Activated CD4-positive, alpha-beta T cell treated with anti-CD3 and anti-CD28 coated beads, Interleukin-2, amount 10 ng/mL, durations not matched to agents 7 days and 5 days (primary cell): Measurements from ENCODE around the gene CARD14. TPM values are rescaled to one million over a fixed set of nuclear protein-coding genes. Genes with fewer than 3 reads are reported as not detected.
"Not testable (repeated sequence)": the region's sequence is repeated elsewhere in the genome, so short reads cannot be mapped to it uniquely, and the experiment has no call there.

Experiments
- CTCF ChIA-PET: fragments of 350-600 bp; sonication (Branson Sonifier 250); formaldehyde crosslinking; loops from one replicate; lab custom pipeline; 2021; ENCODE audit warnings: antibody characterized with exemption; lab: Charles Lee
- POLR2A ChIA-PET: fragments of 350-600 bp; sonication (Branson Sonifier 250); formaldehyde crosslinking; loops from one replicate; lab custom pipeline; 2021; ENCODE audit warnings: antibody characterized with exemption; lab: Charles Lee
- DNase-seq: peaks from one replicate; pipeline ENCODE4 v3.0.0-alpha.2; 2020
- H3K27ac Mint-ChIP-seq: one replicate; pipeline ENCODE4 v1.8.0; 2021; ENCODE audit warnings: mild to moderate bottlenecking, moderate library complexity, mixed read lengths
- H3K27me3 Mint-ChIP-seq: one replicate; pipeline ENCODE4 v1.8.0; 2021; ENCODE audit warnings: mixed read lengths
- H3K36me3 Mint-ChIP-seq: one replicate; pipeline ENCODE4 v1.8.0; 2021; ENCODE audit warnings: low read depth, mixed read lengths
- H3K4me1 Mint-ChIP-seq: one replicate; pipeline ENCODE4 v1.8.0; 2021; ENCODE audit warnings: mixed read lengths
- H3K4me3 Mint-ChIP-seq: one replicate; pipeline ENCODE4 v1.8.0; 2021; ENCODE audit warnings: mild to moderate bottlenecking, moderate library complexity, mixed read lengths
- H3K9me3 Mint-ChIP-seq: one replicate; pipeline ENCODE4 v1.8.0; 2021; ENCODE audit warnings: mixed read lengths
- total RNA-seq, 2 experiments: library from RNA; stranded (reverse); gene quantifications; one replicate each; pipeline ENCODE4 v1.2.3, GENCODE V29; 2021

CARD14 gene
- total RNA-seq, 2 experiments from 2014 or later: not detected

DNA sequence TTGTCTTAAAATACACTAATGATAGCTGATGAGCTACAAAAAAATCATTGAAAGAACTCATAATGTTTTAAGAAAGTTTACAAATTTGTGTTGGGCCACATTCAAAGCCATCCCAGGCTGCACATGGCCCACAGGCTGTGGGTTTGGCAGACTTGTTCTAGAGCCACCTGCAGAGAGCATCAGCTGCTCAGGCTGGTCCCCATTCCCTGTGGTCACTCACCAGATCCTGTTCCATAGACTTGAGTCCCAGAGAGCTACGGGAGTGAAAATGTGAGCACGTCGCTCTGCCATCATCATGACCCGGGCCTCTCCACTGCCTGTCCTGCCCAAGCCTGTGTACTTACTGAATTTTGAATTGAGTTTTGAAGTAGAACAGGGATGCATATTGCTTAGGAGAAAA lies 57.3 kb downstream of the CARD14 start:
- ChIA-PET POLR2A (no interaction called here), CTCF (interaction anchor here (0.7 to 2.2 kb wide), 7 partner anchors 8 to 826 kb away, joined by 3 to 9 read pairs (median 3); partner anchors contain the start of gene GAA)
- H3K27ac Mint-ChIP-seq: no peak overlapping the region
- H3K27me3 Mint-ChIP-seq: no peaks in the 10 kb centered on the region
- H3K4me1 Mint-ChIP-seq: peaks cover 1% of the 10 kb centered on the region
- no peak for DNase-seq
- peaks cover 4% of the 10 kb centered on the region for H3K36me3 Mint-ChIP-seq
- H3K9me3 Mint-ChIP-seq: peaks cover 9% of the 10 kb centered on the region
- H3K4me3 Mint-ChIP-seq: no peak overlapping the region

DNA sequence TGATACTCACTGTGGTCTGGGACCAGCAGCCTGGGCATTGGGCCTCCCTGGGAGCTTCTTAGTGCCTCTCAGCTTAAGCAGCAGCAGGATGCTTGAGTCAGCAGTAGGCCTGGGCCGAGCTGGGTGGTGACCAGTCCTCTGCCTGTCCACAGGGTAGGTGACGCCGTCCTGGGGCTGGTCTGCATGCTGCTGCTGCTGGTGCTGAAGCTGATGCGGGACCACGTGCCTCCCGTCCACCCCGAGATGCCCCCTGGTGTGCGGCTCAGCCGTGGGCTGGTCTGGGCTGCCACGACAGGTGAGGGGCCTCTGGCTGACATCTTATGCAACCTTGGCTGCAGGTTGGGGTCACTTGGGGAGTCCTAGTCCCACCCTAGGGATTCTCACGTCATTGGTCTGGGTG lies 57.8 kb downstream of the CARD14 start:
- H3K36me3 Mint-ChIP-seq: peaks cover 8% of the 10 kb centered on the region
- ChIA-PET POLR2A (no interaction called here), CTCF (interaction anchor here (0.5 to 1.7 kb wide), 4 partner anchors 8 to 827 kb away, joined by 3 read pairs; no protein-coding TSS in a partner anchor)
- no peak for DNase-seq
- H3K4me3 Mint-ChIP-seq: no peak overlapping the region
- H3K4me1 Mint-ChIP-seq: peaks cover 1% of the 10 kb centered on the region
- H3K27me3 Mint-ChIP-seq: no peaks in the 10 kb centered on the region
- peaks cover 12% of the 10 kb centered on the region for H3K9me3 Mint-ChIP-seq
- no peak overlapping the region for H3K27ac Mint-ChIP-seq

DNA sequence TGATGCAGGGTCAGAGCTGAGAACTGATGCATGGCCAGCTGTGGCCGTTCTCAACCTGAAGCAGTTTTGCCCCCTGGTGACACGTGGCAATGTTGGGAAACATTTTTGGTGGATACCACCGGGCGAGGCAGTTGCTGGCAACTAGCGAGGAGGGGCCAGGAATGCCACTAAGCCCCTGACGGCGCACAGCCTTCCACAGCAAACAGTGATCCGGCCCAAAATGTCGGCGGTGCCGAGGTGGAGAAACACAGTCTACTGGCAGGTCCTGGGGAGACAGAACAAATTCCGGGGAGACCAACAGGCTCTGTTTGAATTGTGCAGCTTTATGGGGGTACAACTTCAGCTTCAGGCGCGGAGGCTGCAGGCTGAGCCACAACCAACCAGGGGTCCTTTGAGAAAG lies 58.6 kb downstream of the CARD14 start:
- Mint-ChIP-seq H3K36me3 (peaks cover 12% of the 10 kb centered on the region), H3K27me3 (no peaks in the 10 kb centered on the region), H3K4me1 (peaks cover 1% of the 10 kb centered on the region), H3K9me3 (peaks cover 16% of the 10 kb centered on the region), H3K4me3 (no peak overlapping the region), H3K27ac (no peak overlapping the region)
- POLR2A ChIA-PET: interaction anchor here (0.7 kb wide), 1 partner anchor 52 kb away, joined by 3 read pairs; no protein-coding TSS in a partner anchor
- CTCF ChIA-PET: no interaction called here
- DNase-seq: no peak

DNA sequence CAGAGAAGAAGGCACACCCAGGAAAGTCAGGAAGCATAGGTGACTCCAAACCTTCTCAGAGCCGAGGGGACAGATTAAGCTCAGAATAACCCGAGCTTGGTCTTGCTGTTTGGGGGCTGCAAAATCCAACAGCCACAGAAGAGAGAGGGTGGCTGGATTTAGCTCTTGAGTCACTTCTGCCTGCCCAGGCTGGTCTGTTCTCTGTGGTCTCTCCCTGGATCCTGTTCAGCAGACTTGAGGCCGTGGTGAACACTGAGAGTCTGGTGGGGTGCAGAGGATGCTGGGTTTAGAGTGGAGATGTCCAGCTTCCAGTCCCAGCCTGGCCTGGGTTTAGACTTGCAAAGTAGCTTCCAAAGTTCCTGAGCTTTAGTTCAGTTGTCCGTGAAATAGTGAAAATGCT lies 59.2 kb downstream of the CARD14 start:
- H3K4me1 Mint-ChIP-seq: peaks cover under 1% of the 10 kb centered on the region
- H3K27ac Mint-ChIP-seq: no peak overlapping the region
- DNase-seq: no peak
- peaks cover 17% of the 10 kb centered on the region for H3K9me3 Mint-ChIP-seq
- CTCF ChIA-PET: no interaction called here
- peaks cover 14% of the 10 kb centered on the region for H3K36me3 Mint-ChIP-seq
- POLR2A ChIA-PET: interaction anchor here (0.7 kb wide), 1 partner anchor 51 kb away, joined by 3 read pairs; no protein-coding TSS in a partner anchor
- H3K27me3 Mint-ChIP-seq: no peaks in the 10 kb centered on the region
- no peak overlapping the region for H3K4me3 Mint-ChIP-seq

DNA sequence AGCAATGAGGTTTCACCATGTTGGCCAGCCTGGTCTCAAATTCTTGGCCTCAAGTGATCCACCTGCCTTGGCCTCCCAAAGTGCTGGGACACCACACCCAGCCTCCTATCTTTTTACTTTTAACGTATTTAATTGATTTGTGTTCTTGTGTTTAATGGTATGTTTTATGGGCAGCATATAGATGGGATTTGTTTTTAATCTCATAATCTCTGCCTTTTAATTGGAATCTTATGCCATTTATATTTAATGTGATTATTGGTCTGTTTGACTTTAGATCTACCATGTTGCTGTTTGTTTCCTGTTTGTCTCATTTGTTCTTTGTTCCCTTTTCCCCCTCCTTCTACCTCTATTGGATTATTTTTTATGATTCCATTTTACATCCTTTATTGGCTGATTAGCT lies 62.6 kb downstream of the CARD14 start:
- DNase-seq: no peak

DNA sequence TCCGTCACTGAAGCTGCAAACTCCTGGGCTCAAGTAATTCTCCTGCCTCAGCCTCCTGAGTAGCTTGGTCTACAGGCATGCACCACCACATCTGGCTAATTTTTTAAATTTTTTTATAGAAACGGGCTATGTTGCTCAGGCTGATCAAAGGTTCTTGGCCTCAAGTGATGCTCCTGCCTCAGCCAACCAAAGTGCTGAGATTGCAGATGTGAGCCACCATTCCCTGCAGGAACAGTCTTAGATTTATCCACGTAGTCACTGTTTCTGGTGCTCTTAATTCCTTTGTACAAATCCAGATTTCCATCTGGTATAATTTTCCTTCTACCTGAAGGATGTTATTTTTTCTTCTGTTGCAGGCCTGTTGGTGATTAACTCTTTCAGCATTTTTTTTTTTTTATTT lies 63.4 kb downstream of the CARD14 start:
- ChIA-PET POLR2A (no interaction called here), CTCF (no interaction called here)
- DNase-seq: no peak
- Mint-ChIP-seq H3K9me3 (peaks cover 20% of the 10 kb centered on the region), H3K27ac (no peak overlapping the region), H3K36me3 (peaks cover 20% of the 10 kb centered on the region), H3K4me1 (no peaks in the 10 kb centered on the region), H3K27me3 (no peaks in the 10 kb centered on the region), H3K4me3 (no peak overlapping the region)

More for the DNA sequence above, 62.6 kb downstream of the CARD14 start:
- Mint-ChIP-seq H3K36me3 (peaks cover 20% of the 10 kb centered on the region), H3K9me3 (peaks cover 20% of the 10 kb centered on the region), H3K27me3 (no peaks in the 10 kb centered on the region), H3K27ac (no peak overlapping the region), H3K4me3 (no peak overlapping the region), H3K4me1 (no peaks in the 10 kb centered on the region)
- ChIA-PET CTCF (interaction anchor here (0.8 to 1.5 kb wide), 2 partner anchors 21 to 29 kb away, joined by 3 to 5 read pairs; no protein-coding TSS in a partner anchor), POLR2A (no interaction called here)

DNA sequence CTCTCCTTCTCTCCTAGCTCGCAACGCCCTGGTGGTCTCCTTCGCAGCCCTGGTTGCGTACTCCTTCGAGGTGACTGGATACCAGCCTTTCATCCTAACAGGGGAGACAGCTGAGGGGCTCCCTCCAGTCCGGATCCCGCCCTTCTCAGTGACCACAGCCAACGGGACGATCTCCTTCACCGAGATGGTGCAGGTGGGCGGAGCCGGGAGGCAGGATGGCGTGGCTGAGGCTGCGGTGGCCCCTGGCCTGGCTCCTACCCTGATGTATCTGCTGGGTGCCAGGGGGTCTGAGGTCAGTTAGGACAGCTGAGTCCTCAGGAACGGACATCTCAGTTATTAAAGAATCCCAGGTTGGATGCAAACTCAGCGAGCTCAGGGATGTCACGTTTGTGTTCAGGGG lies 67.1 kb downstream of the CARD14 start:
- ChIA-PET POLR2A (no interaction called here), CTCF (interaction anchor here (1.1 to 1.2 kb wide), 2 partner anchors 10 to 11 kb away, joined by 3 read pairs; no protein-coding TSS in a partner anchor)
- Mint-ChIP-seq H3K36me3 (peaks cover 15% of the 10 kb centered on the region), H3K27ac (no peak overlapping the region), H3K4me3 (no peak overlapping the region), H3K27me3 (no peaks in the 10 kb centered on the region), H3K9me3 (peaks cover 14% of the 10 kb centered on the region), H3K4me1 (no peaks in the 10 kb centered on the region)
- no peak for DNase-seq

DNA sequence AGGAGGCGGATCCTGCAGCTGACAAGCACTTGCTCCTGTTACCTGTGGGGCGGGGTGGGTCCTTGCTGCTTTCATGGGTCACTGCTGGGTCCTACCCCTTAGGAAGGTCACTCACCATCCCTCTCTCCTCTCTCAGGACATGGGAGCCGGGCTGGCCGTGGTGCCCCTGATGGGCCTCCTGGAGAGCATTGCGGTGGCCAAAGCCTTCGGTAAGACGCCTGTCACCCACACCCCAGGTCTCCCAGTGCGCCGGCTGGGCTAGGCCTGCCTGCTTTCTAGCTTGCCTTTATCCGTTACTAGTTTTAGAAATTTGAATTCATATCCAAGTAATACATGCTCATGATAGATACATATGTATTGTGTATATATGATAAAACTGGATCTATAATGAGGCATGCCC lies 67.6 kb downstream of the CARD14 start:
- H3K36me3 Mint-ChIP-seq: peaks cover 15% of the 10 kb centered on the region
- DNase-seq: no peak
- no peaks in the 10 kb centered on the region for H3K27me3 Mint-ChIP-seq
- ChIA-PET CTCF (interaction anchor here (1.1 to 1.2 kb wide), 2 partner anchors 10 kb away, joined by 3 read pairs; no protein-coding TSS in a partner anchor), POLR2A (no interaction called here)
- H3K27ac Mint-ChIP-seq: no peak overlapping the region
- H3K4me1 Mint-ChIP-seq: no peaks in the 10 kb centered on the region
- no peak overlapping the region for H3K4me3 Mint-ChIP-seq
- peaks cover 11% of the 10 kb centered on the region for H3K9me3 Mint-ChIP-seq

DNA sequence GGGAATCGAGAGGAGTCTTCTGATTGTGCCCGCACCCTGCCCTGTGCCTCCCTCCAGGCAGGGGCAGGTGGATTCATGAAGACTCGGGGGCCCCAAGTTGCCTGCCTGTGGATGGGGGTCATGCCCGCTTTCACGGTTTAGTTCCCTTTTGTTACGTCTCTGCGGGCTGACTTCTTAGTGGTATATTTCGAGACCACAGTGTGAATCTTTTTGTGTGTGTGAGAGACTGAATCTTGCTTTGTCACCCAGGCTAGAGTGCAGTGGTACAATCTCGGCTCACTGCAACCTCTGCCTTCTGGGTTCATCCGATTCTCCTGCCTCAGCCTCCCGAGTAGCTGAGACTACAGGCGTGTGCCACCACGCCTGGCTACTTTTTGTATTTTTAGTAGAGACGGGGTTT lies 72.7 kb downstream of the CARD14 start:
- Mint-ChIP-seq H3K9me3 (no peaks in the 10 kb centered on the region), H3K27ac (no peak overlapping the region), H3K36me3 (no peaks in the 10 kb centered on the region), H3K27me3 (no peaks in the 10 kb centered on the region), H3K4me3 (no peak overlapping the region), H3K4me1 (no peaks in the 10 kb centered on the region)
- DNase-seq: no peak
- CTCF ChIA-PET: interaction anchor here (1.4 to 1.7 kb wide), 2 partner anchors 16 to 27 kb away, joined by 3 to 4 read pairs; no protein-coding TSS in a partner anchor
- POLR2A ChIA-PET: no interaction called here

DNA sequence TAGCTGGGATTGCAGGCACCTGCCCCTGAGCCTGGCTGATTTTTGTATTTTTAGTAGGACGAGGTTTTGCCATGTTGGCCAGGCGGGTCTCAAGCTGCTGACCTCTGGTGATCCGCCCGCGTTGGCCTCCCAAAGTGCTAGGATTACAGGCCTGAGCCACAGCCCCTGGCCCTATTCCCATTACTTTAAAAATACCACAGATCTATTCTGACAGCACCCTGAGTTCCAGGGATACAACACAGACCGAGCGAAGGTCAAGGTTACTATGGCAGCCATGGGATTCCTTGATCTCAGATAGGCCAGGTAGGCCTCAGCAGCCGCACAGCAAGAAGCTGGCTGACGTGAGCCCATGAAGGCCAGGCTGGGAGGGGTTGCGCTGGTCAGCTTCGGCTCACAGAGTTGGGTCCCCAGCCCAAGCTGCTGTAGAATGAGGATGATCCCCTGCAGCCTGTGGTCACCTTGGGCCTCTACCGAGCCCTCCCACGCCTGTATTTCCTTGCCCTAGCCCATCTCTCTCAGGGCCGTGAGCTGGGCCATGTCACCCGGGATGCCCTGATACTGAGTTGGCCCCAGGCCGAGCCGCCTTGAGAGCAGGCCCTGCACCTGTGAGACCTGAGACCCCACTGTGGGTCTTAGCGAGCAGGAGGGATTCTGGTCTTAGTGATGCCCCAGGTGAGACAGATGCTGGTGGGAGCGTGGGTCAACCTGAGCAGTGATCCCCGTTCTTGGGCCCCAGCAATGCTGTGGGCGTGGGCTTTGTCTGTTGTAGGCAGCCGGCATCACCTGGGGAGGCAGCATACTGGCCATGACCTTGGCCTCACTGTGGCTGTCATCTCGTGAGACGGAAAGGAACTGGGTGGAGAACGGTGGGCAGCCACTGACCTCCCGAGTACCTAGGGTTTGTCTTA lies 74.0 kb downstream of the CARD14 start:
- Mint-ChIP-seq H3K9me3 (no peaks in the 10 kb centered on the region), H3K27ac (peak overlapping the region; percentile 31), H3K4me3 (no peak overlapping the region), H3K4me1 (no peaks in the 10 kb centered on the region), H3K36me3 (no peaks in the 10 kb centered on the region), H3K27me3 (no peaks in the 10 kb centered on the region)
- CTCF ChIA-PET: interaction anchor here (0.6 to 1.7 kb wide), 3 partner anchors 17 to 155 kb away, joined by 3 to 4 read pairs (median 3); no protein-coding TSS in a partner anchor
- no peak for DNase-seq
- POLR2A ChIA-PET: no interaction called here

DNA sequence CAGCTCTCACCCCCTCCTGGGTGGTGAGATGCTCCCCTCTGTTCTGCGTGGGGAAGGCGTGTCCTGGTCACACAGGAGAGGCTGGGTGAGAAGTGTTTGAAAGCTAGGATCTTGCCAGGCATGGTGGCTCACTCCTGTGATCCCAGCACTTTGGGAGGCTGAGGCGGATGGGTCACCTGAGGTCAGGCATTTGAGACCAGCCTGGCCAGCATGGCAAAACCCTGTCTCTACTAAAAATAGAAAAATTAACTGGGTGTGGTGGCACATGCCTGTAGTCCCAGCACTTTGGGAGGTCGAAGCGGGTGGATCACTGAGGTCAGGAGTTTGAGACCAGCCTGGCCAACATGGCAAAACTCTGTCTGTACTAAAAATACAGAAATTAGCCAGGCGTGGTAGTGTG lies 74.6 kb downstream of the CARD14 start:
- CTCF ChIA-PET: interaction anchor here (0.6 kb wide), 1 partner anchor 155 kb away, joined by 3 read pairs; no protein-coding TSS in a partner anchor
- H3K27ac Mint-ChIP-seq: peak overlapping the region; percentile 31
- H3K4me1 Mint-ChIP-seq, H3K36me3 Mint-ChIP-seq, H3K27me3 Mint-ChIP-seq, DNase-seq, POLR2A ChIA-PET, H3K9me3 Mint-ChIP-seq, H3K4me3 Mint-ChIP-seq: not testable (repeated sequence)

DNA sequence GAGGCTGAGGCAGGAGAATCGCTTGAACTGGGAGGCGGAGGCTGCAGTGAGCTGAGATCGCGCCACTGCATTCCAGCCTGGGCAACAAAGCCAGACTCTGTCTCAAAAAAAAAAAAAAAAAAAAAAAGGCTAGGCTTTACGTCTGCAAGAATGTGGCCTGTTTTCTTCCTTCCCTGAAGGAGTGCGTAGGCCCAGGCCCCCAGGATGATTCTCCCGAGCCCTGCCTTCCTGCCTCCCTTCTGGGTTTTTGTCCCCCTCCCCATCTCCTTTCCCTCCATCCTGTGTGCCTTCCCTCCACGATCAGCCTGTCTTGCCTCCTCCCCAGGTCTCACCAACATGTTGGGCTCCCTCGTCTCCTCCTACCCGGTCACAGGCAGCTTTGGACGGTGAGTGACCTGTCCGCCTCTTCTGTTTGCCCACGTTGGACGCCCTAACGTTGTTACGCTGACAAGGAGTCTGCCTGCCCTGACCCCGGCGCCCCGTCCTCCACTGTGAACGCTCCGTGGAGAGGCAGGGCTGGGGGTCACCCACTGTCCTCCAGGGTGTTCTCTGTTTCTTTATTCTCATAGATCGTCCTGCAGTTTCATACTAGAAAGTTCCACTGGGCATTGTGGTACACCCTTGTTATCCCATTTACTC lies 75.2 kb downstream of the CARD14 start:
- Mint-ChIP-seq H3K9me3 (no peaks in the 10 kb centered on the region), H3K4me1 (no peaks in the 10 kb centered on the region), H3K36me3 (no peaks in the 10 kb centered on the region), H3K4me3 (no peak overlapping the region), H3K27ac (no peak overlapping the region), H3K27me3 (no peaks in the 10 kb centered on the region)
- CTCF ChIA-PET: interaction anchor here (0.6 kb wide), 2 partner anchors 105 to 154 kb away, joined by 3 to 4 read pairs; no protein-coding TSS in a partner anchor
- DNase-seq: no peak
- POLR2A ChIA-PET: no interaction called here
